HepG2 (cell line): Measurements from ENCODE around the gene SLC6A6. TPM values are rescaled to one million over a fixed set of nuclear protein-coding genes. Genes with fewer than 3 reads are reported as not detected.

Experiments
- ATAC-seq: fragments of 200-7000 bp; cut with Tn5 transposase; 3 replicates; pipeline ENCODE4 v1.9.1; 2020; ENCODE audit warnings: mild to moderate bottlenecking, moderate library complexity
- BruUV-seq: library from RNA; stranded (reverse); fragments of 400-500 nt; replicated peaks from 2 replicates; lab custom pipeline; 2021; lab: Mats Ljungman, UMichigan
- CTCF ChIA-PET: fragments of 300-600 bp; formaldehyde crosslinking; extraction: SDS; loops from one replicate; lab custom pipeline; 2021; ENCODE audit warnings: low total read pairs, inconsistent platforms, low intra/inter-chr PET ratio; lab: Yijun Ruan, JAX
- POLR2A ChIA-PET: fragments of 350-600 bp; sonication (Branson Sonifier 250); formaldehyde crosslinking; loops from one replicate; lab custom pipeline; 2020; ENCODE audit warnings: antibody characterized with exemption, inconsistent platforms; lab: Yijun Ruan, JAX
- DNase-seq: peaks from one replicate; pipeline ENCODE4 v3.0.0-alpha.2; 2015; ENCODE audit warnings: low spot score
- FAIRE-seq: peaks from 3 replicates; lab custom pipeline; 2011; peaks lifted over from hg19 to GRCh38; lab: Jason Lieb, UNC
- H2AFZ ChIP-seq: one replicate; pipeline ENCODE4 v1.6.1; 2011; ENCODE audit warnings: low read length, inconsistent platforms
- H3K27ac ChIP-seq: fragments of 300-600 bp; 3 replicates; pipeline ENCODE4 v1.8.0; 2011; ENCODE audit warnings: mixed run types, mild to moderate bottlenecking, mixed read lengths, low read length, inconsistent platforms; ENCODE audit not compliant: insufficient read depth; ENCODE audit errors: extremely low read length
- H3K27me3 ChIP-seq, 2 experiments: fragments of 200-600 bp in 1 of 2; 2 replicates in 1 of 2; 3 replicates in 1 of 2; pipeline versions ENCODE4 v1.6.0 to v1.8.0; 2011; ENCODE audit warnings: low read length in 2 of 2, mild to moderate bottlenecking in 2 of 2, moderate library complexity in 2 of 2, inconsistent platforms in 1 of 2; ENCODE audit not compliant: insufficient read depth in 2 of 2, control insufficient read depth in 1 of 2
- H3K36me3 ChIP-seq, 2 experiments: fragments of 200-600 bp in 1 of 2; replicated peaks in 1 of 2; 2 replicates in 1 of 2; 3 replicates in 1 of 2; pipeline versions ENCODE4 v1.5.1 to v1.8.0; 2011; ENCODE audit warnings: low read length in 2 of 2, inconsistent platforms in 1 of 2; ENCODE audit not compliant: insufficient read depth in 2 of 2, control insufficient read depth in 1 of 2
- H3K4me1 ChIP-seq: 2 replicates; pipeline ENCODE4 v1.5.1; 2012; ENCODE audit warnings: low read length, inconsistent platforms; ENCODE audit not compliant: insufficient read depth
- H3K4me2 ChIP-seq: 2 replicates; pipeline ENCODE4 v1.6.0; 2011; ENCODE audit warnings: low read depth, low read length, inconsistent platforms
- H3K4me3 ChIP-seq, 3 experiments: fragments of 200-600 bp in 1 of 3; sonication (generic), shearing (Covaris generic) in 1 of 3; replicated peaks in 1 of 3; 2 replicates each; pipeline ENCODE4 v1.5.1; 2011 to 2016; ENCODE audit warnings: low read length in 3 of 3, inconsistent platforms in 2 of 3, low read depth in 2 of 3, mild to moderate bottlenecking in 2 of 3, control low read depth in 1 of 3, mixed read lengths in 1 of 3; ENCODE audit not compliant: insufficient read depth in 1 of 3
- H3K79me2 ChIP-seq: one replicate; pipeline ENCODE4 v1.6.1; 2011; ENCODE audit warnings: low read length, inconsistent platforms; ENCODE audit not compliant: insufficient read depth
- H3K9ac ChIP-seq: 2 replicates; pipeline ENCODE4 v1.6.0; 2011; ENCODE audit warnings: mild to moderate bottlenecking, low read depth, low read length, inconsistent platforms; ENCODE audit not compliant: insufficient read depth
- H3K9me3 ChIP-seq: 2 replicates; pipeline ENCODE4 v1.5.1; 2012; ENCODE audit warnings: mild to moderate bottlenecking, low read length
- H4K20me1 ChIP-seq: 2 replicates; pipeline ENCODE4 v1.6.0; 2011; ENCODE audit warnings: inconsistent platforms, mild to moderate bottlenecking, low read length, moderate library complexity; ENCODE audit not compliant: insufficient read depth
- KDM5B ChIP-seq: sonication (generic); formaldehyde crosslinking; IDR thresholded peaks from 2 replicates; pipeline ENCODE4 v1.4.0; 2020; ENCODE audit warnings: missing genetic modification reagents, mild to moderate bottlenecking, borderline replicate concordance
- MIER2 ChIP-seq: IDR thresholded peaks from 2 replicates; pipeline ENCODE4 v1.6.1; 2016; ENCODE audit warnings: missing biosample characterization, missing genetic modification reagents
- NR3C1 ChIP-seq: sonication (generic); formaldehyde crosslinking; IDR thresholded peaks from 2 replicates; pipeline ENCODE4 v1.4.0; 2020; ENCODE audit warnings: missing genetic modification reagents
- PITX1 ChIP-seq: sonication (generic); formaldehyde crosslinking; IDR thresholded peaks from 2 replicates; pipeline ENCODE4 v1.5.1; 2020; ENCODE audit warnings: mild to moderate bottlenecking, missing genetic modification reagents
- PRPF4 ChIP-seq: fragments of 200-400 bp; formaldehyde crosslinking; IDR thresholded peaks from 2 replicates; pipeline ENCODE4 v1.6.1; 2016; ENCODE audit warnings: low read length, low read depth; ENCODE audit not compliant: poor library complexity, severe bottlenecking
- REXO4 ChIP-seq: sonication (generic); formaldehyde crosslinking; IDR thresholded peaks from 2 replicates; pipeline ENCODE4 v1.8.0; 2022; ENCODE audit warnings: missing genetic modification reagents, mild to moderate bottlenecking, borderline replicate concordance
- THAP11 ChIP-seq: IDR thresholded peaks from 2 replicates; pipeline ENCODE4 v1.6.1; 2016; ENCODE audit warnings: missing biosample characterization, missing genetic modification reagents
- TMF1 ChIP-seq: sonication (generic); formaldehyde crosslinking; IDR thresholded peaks from 2 replicates; pipeline ENCODE4 v1.8.1; 2022; ENCODE audit warnings: low read depth, missing genetic modification reagents
- ZBTB38 ChIP-seq: sonication (generic); formaldehyde crosslinking; IDR thresholded peaks from 2 replicates; pipeline ENCODE4 v1.5.1; 2020; ENCODE audit warnings: mild to moderate bottlenecking, missing genetic modification reagents
- ZNF205 ChIP-seq: IDR thresholded peaks from 2 replicates; pipeline ENCODE4 v1.6.1; 2018; ENCODE audit warnings: missing biosample characterization, missing genetic modification reagents
- ZNF234 ChIP-seq: sonication (generic); formaldehyde crosslinking; conservative IDR thresholded peaks from 2 replicates; pipeline ENCODE4 v1.5.1; 2020; ENCODE audit warnings: mild to moderate bottlenecking, missing genetic modification reagents
- ZNF274 ChIP-seq: sonication (generic); formaldehyde crosslinking; IDR thresholded peaks from 2 replicates; pipeline ENCODE4 v1.5.1; 2020; ENCODE audit warnings: mild to moderate bottlenecking, missing genetic modification reagents
- ZNF3 ChIP-seq: IDR thresholded peaks from 2 replicates; pipeline ENCODE4 v1.7.0; 2017; ENCODE audit warnings: inconsistent platforms
- ZNF660 ChIP-seq: sonication (generic); formaldehyde crosslinking; IDR thresholded peaks from 2 replicates; pipeline ENCODE4 v1.5.1; 2020; ENCODE audit warnings: mild to moderate bottlenecking, low read depth, missing genetic modification reagents, borderline replicate concordance
- ZNF773 ChIP-seq: sonication (generic); formaldehyde crosslinking; IDR thresholded peaks from 2 replicates; pipeline ENCODE4 v1.4.0; 2020; ENCODE audit warnings: missing genetic modification reagents, borderline replicate concordance
- WGBS: methylation state at CpG from one replicate; pipeline ENCODE4 v1.1.6; 2017; ENCODE audit warnings: low lambda C conversion rate; 5-methylcytosine and 5-hydroxymethylcytosine counted together
- in situ Hi-C: cut with HindIII; loops from 2 replicates; pipeline ENCODE4 v1.10.0; 2017; ENCODE audit warnings: low pct_unique_long_range_greater_than_20kb; ENCODE audit not compliant: extremely low pct_ligation_motif_present
- intact Hi-C: fragments of 100-400 bp; cut with micrococcal nuclease; formaldehyde crosslinking; loops from one replicate; pipeline ENCODE4 v1.10.0; 2022; ENCODE audit not compliant: unreplicated experiment
- polyA plus RNA-seq, 8 experiments: library from polyadenylated mRNA; depleted of rRNA in 3 of 8; stranded (reverse) in 7 of 8; unstranded in 1 of 8; fragments of >200 nt; fragmentation: Illumina TruSeq in 4 of 8; extraction: Trizol in 4 of 8; gene quantifications; 2 replicates each; pipeline versions ENCODE4 v1.2.1 to v1.2.3, GENCODE V29; 2011 to 2016; ENCODE audit warnings: low read depth in 4 of 8, missing spikeins in 1 of 8, mixed read lengths in 1 of 8; ENCODE audit not compliant: insufficient read depth in 1 of 8
- total RNA-seq, 5 experiments: library from RNA; depleted of rRNA; stranded (reverse); fragments of >200 nt; fragmentation: Illumina TruSeq; extraction: Trizol; gene quantifications; 2 replicates each; pipeline ENCODE4 v1.2.3, GENCODE V29; 2016; ENCODE audit warnings: low read depth in 1 of 5
- TF ChIP-seq, protein P1 (sequence below): IDR thresholded peaks from 2 replicates; pipeline ENCODE4 v1.6.1; 2018; ENCODE audit warnings: missing genetic modification reagents
- TF ChIP-seq, protein P2 (sequence below): sonication (generic); formaldehyde crosslinking; IDR thresholded peaks from 2 replicates; pipeline ENCODE4 v1.4.0; 2020; ENCODE audit warnings: missing genetic modification reagents
- TF ChIP-seq, protein P3 (sequence below): sonication (generic); formaldehyde crosslinking; IDR thresholded peaks from 2 replicates; pipeline ENCODE4 v1.4.0; 2020; ENCODE audit warnings: low read depth, mild to moderate bottlenecking, missing genetic modification reagents
- TF ChIP-seq, protein P4 (sequence below): IDR thresholded peaks from 2 replicates; pipeline ENCODE4 v1.6.1; 2016; ENCODE audit warnings: mild to moderate bottlenecking

The SLC6A6 gene
- total and polyA plus RNA-seq, 2 of the 13 experiments (the other 11 are each of a cell fraction or from before 2014, with no cell fraction given) = 14.1 to 20.7 TPM

DNA sequence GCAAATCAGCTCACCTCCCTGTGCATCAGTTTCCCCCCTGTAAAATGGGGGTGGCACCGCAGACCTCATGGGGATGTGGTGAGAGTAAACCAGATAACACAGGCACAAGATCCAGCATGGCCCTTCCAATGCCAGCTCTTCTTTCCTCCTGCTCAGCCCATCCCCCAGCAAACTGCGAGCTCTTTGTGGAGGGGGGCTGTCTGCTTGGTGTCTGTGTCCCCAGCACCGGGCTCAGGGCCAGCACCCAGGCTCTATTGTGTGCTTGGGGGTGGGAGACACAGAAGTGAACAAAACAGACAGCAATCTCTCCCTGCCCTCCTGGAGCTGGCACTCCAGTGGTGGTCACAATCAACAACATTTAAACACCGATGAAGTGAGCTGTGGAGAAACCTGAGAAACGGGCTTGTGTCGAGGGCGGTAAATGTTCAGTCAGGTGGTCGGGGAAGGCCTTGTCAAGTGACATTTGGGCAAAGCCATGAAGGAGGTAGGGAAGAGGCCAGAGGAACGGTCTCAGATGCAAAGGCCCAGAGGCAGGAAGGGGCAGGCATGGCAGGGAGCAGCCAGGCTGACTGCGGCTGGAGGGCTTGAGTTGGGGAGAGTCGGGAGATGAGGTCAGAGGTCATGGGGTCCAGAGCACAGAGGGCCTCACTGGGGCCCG, 109.3 kb downstream of the SLC6A6 start (continued):
- no peak for TF ChIP-seq THAP11 (CRISPR knock-in tag)
- TF ChIP-seq REXO4 (CRISPR knock-in tag) = no peak
- TF ChIP-seq NR3C1 = no peak
- no peak for TF ChIP-seq ZNF274
- TF ChIP-seq TMF1 (CRISPR knock-in tag) = no peak
- TF ChIP-seq KDM5B (CRISPR knock-in tag) = no peak
- TF ChIP-seq MIER2 (CRISPR knock-in tag) = no peak
- no peak for TF ChIP-seq ZNF234 (CRISPR knock-in tag)
- TF ChIP-seq ZNF660 (CRISPR knock-in tag) = no peak

DNA sequence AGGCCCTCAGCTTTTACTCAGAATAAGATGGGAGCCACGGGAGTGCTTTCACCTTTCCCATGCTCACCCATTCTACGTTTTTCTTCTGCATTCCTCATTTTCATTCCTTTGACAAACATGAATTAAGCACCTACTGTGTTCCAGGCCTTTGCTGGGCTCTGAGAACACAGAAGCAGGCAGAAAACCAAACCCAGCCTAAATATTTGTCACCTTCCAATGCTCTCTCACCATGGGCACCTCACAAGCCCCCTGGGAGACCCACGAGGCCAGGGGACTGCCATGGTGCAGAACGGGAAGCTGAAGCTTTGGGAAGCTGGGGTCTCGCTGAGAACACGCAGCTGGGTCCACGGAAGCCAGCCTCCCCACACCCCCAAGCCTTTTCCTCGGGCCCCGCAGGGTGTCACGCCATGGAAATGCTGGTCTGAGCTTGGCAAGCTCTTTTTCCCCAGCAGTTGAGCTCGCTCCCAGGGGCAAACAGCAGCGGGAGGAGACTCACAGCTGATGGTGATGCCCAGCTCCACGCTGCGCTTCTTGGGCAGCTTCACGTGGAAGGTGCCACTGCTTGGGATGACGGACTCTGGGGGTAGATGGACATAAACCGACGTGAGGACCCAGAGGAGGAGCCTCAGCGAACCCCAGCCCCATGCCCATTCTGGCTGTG, 110.0 kb downstream of the SLC6A6 start:
- CTCF ChIA-PET = no interaction called here
- intact Hi-C loops (no loop called here), in situ Hi-C loops (loop anchor here (5.0 kb wide), 1 partner anchor 35 kb away; no protein-coding TSS in a partner anchor)
- TF ChIP-seq, protein P1, sequence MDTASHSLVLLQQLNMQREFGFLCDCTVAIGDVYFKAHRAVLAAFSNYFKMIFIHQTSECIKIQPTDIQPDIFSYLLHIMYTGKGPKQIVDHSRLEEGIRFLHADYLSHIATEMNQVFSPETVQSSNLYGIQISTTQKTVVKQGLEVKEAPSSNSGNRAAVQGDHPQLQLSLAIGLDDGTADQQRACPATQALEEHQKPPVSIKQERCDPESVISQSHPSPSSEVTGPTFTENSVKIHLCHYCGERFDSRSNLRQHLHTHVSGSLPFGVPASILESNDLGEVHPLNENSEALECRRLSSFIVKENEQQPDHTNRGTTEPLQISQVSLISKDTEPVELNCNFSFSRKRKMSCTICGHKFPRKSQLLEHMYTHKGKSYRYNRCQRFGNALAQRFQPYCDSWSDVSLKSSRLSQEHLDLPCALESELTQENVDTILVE (CRISPR knock-in tag) = no peak
- TF ChIP-seq PITX1 (no peak), PRPF4 (no peak), ZNF205 (CRISPR knock-in tag) (no peak), ZNF773 (CRISPR knock-in tag) (no peak), ZBTB38 (CRISPR knock-in tag) (no peak), ZNF3 (CRISPR knock-in tag) (no peak)
- TF ChIP-seq, protein P2, sequence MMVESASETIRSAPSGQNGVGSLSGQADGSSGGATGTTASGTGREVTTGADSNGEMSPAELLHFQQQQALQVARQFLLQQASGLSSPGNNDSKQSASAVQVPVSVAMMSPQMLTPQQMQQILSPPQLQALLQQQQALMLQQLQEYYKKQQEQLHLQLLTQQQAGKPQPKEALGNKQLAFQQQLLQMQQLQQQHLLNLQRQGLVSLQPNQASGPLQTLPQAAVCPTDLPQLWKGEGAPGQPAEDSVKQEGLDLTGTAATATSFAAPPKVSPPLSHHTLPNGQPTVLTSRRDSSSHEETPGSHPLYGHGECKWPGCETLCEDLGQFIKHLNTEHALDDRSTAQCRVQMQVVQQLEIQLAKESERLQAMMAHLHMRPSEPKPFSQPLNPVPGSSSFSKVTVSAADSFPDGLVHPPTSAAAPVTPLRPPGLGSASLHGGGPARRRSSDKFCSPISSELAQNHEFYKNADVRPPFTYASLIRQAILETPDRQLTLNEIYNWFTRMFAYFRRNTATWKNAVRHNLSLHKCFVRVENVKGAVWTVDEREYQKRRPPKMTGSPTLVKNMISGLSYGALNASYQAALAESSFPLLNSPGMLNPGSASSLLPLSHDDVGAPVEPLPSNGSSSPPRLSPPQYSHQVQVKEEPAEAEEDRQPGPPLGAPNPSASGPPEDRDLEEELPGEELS = no peak
- TF ChIP-seq, protein P3, sequence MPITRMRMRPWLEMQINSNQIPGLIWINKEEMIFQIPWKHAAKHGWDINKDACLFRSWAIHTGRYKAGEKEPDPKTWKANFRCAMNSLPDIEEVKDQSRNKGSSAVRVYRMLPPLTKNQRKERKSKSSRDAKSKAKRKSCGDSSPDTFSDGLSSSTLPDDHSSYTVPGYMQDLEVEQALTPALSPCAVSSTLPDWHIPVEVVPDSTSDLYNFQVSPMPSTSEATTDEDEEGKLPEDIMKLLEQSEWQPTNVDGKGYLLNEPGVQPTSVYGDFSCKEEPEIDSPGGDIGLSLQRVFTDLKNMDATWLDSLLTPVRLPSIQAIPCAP (CRISPR knock-in tag) = no peak
- TF ChIP-seq, protein P4, sequence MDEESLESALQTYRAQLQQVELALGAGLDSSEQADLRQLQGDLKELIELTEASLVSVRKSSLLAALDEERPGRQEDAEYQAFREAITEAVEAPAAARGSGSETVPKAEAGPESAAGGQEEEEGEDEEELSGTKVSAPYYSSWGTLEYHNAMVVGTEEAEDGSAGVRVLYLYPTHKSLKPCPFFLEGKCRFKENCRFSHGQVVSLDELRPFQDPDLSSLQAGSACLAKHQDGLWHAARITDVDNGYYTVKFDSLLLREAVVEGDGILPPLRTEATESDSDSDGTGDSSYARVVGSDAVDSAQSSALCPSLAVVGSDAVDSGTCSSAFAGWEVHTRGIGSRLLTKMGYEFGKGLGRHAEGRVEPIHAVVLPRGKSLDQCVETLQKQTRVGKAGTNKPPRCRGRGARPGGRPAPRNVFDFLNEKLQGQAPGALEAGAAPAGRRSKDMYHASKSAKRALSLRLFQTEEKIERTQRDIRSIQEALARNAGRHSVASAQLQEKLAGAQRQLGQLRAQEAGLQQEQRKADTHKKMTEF (CRISPR knock-in tag) = no peak

More for the DNA sequence above, 110.0 kb downstream of the SLC6A6 start:
- POLR2A ChIA-PET = no interaction called here
- Histone ChIP-seq H3K9ac (no peak overlapping the region), H3K4me1 (no peaks in the 10 kb centered on the region), H3K9me3 (no peaks in the 10 kb centered on the region), H3K79me2 (no peaks in the 10 kb centered on the region), H3K27ac (no peak overlapping the region), H3K36me3 (no peaks in the 10 kb centered on the region), H3K4me3 (no peak overlapping the region), H3K4me2 (no peak overlapping the region), H3K27me3 (peaks cover 4 to 20% of the 10 kb centered on the region in 2 experiments; a peak in 3 of 5 replicates), H4K20me1 (no peaks in the 10 kb centered on the region), H2AFZ (no peak overlapping the region)
- DNase-seq (no peak), FAIRE-seq (no peak), ATAC-seq (no peak)
- BruUV-seq = no TSS peak
- 31% methylated on average over 10 of the region's 19 CpGs for WGBS
